Liver (tissue), 9 donors: ENCODE data around the gene HRG. TPM values are rescaled to one million over a fixed set of nuclear protein-coding genes. Genes with fewer than 3 reads are reported as not detected.
"Not testable (repeated sequence)": the region's sequence is repeated elsewhere in the genome, so short reads cannot be mapped to it uniquely, and the experiment has no call there.

Experiments
- DNase-seq: peaks from one replicate; pipeline ENCODE4 v3.0.0-alpha.2; 2017; ENCODE audit warnings: low spot score
- H3K27ac ChIP-seq, 2 donors: one replicate each; pipeline ENCODE4 v1.7.0; 2013; ENCODE audit warnings: inconsistent platforms in 2 of 2, low read length in 2 of 2, control low read depth in 1 of 2, low read depth in 1 of 2, mild to moderate bottlenecking in 1 of 2
- H3K27me3 ChIP-seq, 4 donors: one replicate each; pipeline versions ENCODE4 v1.6.1 to v1.7.0; 2013; ENCODE audit warnings: low read length in 3 of 4, inconsistent platforms in 1 of 4, mild to moderate bottlenecking in 1 of 4, moderate library complexity in 1 of 4; ENCODE audit not compliant: control insufficient read depth in 4 of 4, insufficient read depth in 4 of 4
- H3K36me3 ChIP-seq, 4 donors: one replicate each; pipeline versions ENCODE4 v1.6.1 to v1.7.0; 2013; ENCODE audit warnings: low read length in 3 of 4, mild to moderate bottlenecking in 3 of 4, low read depth in 1 of 4, moderate library complexity in 1 of 4; ENCODE audit not compliant: control insufficient read depth in 4 of 4, insufficient read depth in 3 of 4
- H3K4me1 ChIP-seq, 4 donors: one replicate each; pipeline versions ENCODE4 v1.6.1 to v1.7.0; 2013; ENCODE audit warnings: low read length in 3 of 4, mild to moderate bottlenecking in 3 of 4, moderate library complexity in 1 of 4; ENCODE audit not compliant: control insufficient read depth in 4 of 4, insufficient read depth in 4 of 4
- H3K4me3 ChIP-seq, 3 donors: one replicate each; pipeline versions ENCODE4 v1.6.1 to v1.7.0; 2013; ENCODE audit warnings: low read length in 3 of 3, control low read depth in 1 of 3, low read depth in 1 of 3, mild to moderate bottlenecking in 1 of 3
- H3K9ac ChIP-seq, 2 donors: one replicate each; pipeline ENCODE4 v1.7.0; 2013; ENCODE audit warnings: low read length in 2 of 2, mild to moderate bottlenecking in 2 of 2, moderate library complexity in 2 of 2, control low read depth in 1 of 2, low read depth in 1 of 2
- H3K9me3 ChIP-seq, 4 donors: one replicate each; pipeline versions ENCODE4 v1.6.1 to v1.7.0; 2013; ENCODE audit warnings: low read length in 3 of 4; ENCODE audit not compliant: control insufficient read depth in 4 of 4
- EGR1 ChIP-seq, 2 donors: IDR thresholded peaks; 2 replicates each; pipeline ENCODE4 v1.6.1; 2016 to 2018; ENCODE audit warnings: antibody characterized with exemption in 2 of 2, low read depth in 2 of 2
- GABPA ChIP-seq, 2 donors: IDR thresholded peaks in 1 of 2; conservative IDR thresholded peaks in 1 of 2; 2 replicates each; pipeline ENCODE4 v1.6.1; 2016; ENCODE audit warnings: antibody characterized with exemption in 2 of 2, mild to moderate bottlenecking in 1 of 2, moderate library complexity in 1 of 2
- HNF4A ChIP-seq, 2 donors: conservative IDR thresholded peaks; 2 replicates each; pipeline ENCODE4 v1.6.1; 2016; ENCODE audit warnings: antibody characterized with exemption in 2 of 2, mild to moderate bottlenecking in 2 of 2
- HNF4G ChIP-seq: IDR thresholded peaks from 2 replicates; pipeline ENCODE4 v1.6.1; 2016; ENCODE audit warnings: antibody characterized with exemption
- MAX ChIP-seq: IDR thresholded peaks from 2 replicates; pipeline ENCODE4 v1.6.1; 2016; ENCODE audit warnings: antibody characterized with exemption
- REST ChIP-seq: IDR thresholded peaks from 2 replicates; pipeline ENCODE4 v1.6.1; 2016; ENCODE audit warnings: antibody characterized with exemption, mild to moderate bottlenecking
- SP1 ChIP-seq: IDR thresholded peaks from 2 replicates; pipeline ENCODE4 v1.6.1; 2018; ENCODE audit warnings: antibody characterized with exemption, mild to moderate bottlenecking
- TAF1 ChIP-seq: conservative IDR thresholded peaks from 2 replicates; pipeline ENCODE4 v1.6.1; 2016; ENCODE audit warnings: antibody characterized with exemption, mild to moderate bottlenecking
- YY1 ChIP-seq: IDR thresholded peaks from 2 replicates; pipeline ENCODE4 v1.6.1; 2016; ENCODE audit warnings: antibody characterized with exemption, mild to moderate bottlenecking
- WGBS: extraction: QIAGEN DNeasy Blood & Tissue Kit; methylation state at CpG from one replicate; pipeline ENCODE4 v1.1.7; 2013; 5-methylcytosine and 5-hydroxymethylcytosine counted together
- polyA plus RNA-seq, 2 donors: library from polyadenylated mRNA; stranded (reverse) in 1 of 2; unstranded in 1 of 2; fragments of 200-250 nt in 1 of 2; fragments of >200 nt in 1 of 2; fragmentation: Nextera tagmentation in 1 of 2; extraction: Ambion mirVana in 1 of 2; gene quantifications; one replicate each; pipeline versions ENCODE4 v1.2.1 to v1.2.3, GENCODE V29; 2013 to 2015
- total RNA-seq, 2 donors: library from RNA; depleted of rRNA; stranded (reverse); fragments of >200 nt; gene quantifications; one replicate each; pipeline ENCODE4 v1.2.3, GENCODE V29; 2014
- TF ChIP-seq, protein P1 (sequence below): fragments of 150-350 bp; IDR thresholded peaks from 2 replicates; pipeline ENCODE4 v1.5.1; 2017; ENCODE audit warnings: improper control_type of control experiment, low read depth, low read length; ENCODE audit not compliant: missing input control
- TF ChIP-seq, protein P2 (sequence below): IDR thresholded peaks from 2 replicates; pipeline ENCODE4 v1.6.1; 2016; ENCODE audit warnings: antibody characterized with exemption
- TF ChIP-seq, protein P3 (sequence below): IDR thresholded peaks from 2 replicates; pipeline ENCODE4 v1.6.1; 2016; ENCODE audit warnings: antibody characterized with exemption
- donor health status: healthy.
- donor health status: healthy.
- donor health status: healthy.
- donor health status: healthy.
- donor health status: healthy.

The HRG gene
- total and polyA plus RNA-seq, 4 donors: 41.8 to 837 (median 227) TPM

DNA sequence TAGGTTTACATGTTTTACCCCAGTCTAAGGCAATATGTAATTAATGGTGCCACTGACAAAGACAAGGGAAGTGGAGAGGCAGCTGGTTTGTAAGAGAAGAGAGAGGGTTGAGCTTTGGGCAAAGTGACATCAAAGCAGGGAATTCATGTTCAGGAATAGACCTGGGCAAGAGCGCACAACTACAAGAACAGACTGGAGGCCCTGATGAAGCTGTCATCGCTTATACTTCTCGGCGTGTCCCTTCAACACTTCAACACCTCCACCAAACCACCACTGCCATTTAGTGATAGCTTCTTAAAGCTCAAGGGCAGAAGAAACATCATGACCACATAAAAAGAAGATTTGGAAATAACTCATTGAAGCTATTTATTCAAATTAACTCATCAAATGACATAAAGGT, 31.7 kb downstream of the HRG start:
- no peak for DNase-seq
- TF ChIP-seq YY1 (no peak), HNF4A (conservative IDR thresholded peaks at IDR 0.05) (no peak), TAF1 (no peak), EGR1 (IDR thresholded peaks at IDR 0.05; ENCODE audit: low read depth in 2 of 2) (no peak), MAX (no peak), SP1 (no peak), REST (no peak), HNF4G (no peak), GABPA (IDR thresholded peaks at IDR 0.05 in 1 of 2, conservative IDR thresholded peaks at IDR 0.05 in 1 of 2) (no peak)
- TF ChIP-seq, protein P1, sequence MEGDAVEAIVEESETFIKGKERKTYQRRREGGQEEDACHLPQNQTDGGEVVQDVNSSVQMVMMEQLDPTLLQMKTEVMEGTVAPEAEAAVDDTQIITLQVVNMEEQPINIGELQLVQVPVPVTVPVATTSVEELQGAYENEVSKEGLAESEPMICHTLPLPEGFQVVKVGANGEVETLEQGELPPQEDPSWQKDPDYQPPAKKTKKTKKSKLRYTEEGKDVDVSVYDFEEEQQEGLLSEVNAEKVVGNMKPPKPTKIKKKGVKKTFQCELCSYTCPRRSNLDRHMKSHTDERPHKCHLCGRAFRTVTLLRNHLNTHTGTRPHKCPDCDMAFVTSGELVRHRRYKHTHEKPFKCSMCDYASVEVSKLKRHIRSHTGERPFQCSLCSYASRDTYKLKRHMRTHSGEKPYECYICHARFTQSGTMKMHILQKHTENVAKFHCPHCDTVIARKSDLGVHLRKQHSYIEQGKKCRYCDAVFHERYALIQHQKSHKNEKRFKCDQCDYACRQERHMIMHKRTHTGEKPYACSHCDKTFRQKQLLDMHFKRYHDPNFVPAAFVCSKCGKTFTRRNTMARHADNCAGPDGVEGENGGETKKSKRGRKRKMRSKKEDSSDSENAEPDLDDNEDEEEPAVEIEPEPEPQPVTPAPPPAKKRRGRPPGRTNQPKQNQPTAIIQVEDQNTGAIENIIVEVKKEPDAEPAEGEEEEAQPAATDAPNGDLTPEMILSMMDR: no peak
- TF ChIP-seq, protein P2, sequence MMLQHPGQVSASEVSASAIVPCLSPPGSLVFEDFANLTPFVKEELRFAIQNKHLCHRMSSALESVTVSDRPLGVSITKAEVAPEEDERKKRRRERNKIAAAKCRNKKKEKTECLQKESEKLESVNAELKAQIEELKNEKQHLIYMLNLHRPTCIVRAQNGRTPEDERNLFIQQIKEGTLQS: no peak
- 98% methylated on average over 4 of the region's 4 CpGs for WGBS
- H3K4me3 ChIP-seq: no peak overlapping the region
- H3K36me3 ChIP-seq: no peaks in the 10 kb centered on the region
- H3K9me3 ChIP-seq: no peaks in the 10 kb centered on the region
- no peak overlapping the region for H3K27ac ChIP-seq
- H3K4me1 ChIP-seq: no peaks in the 10 kb centered on the region
- H3K27me3 ChIP-seq: no peaks in the 10 kb centered on the region
- no peak overlapping the region for H3K9ac ChIP-seq

GRCh38 chr3:186700267-186700666, 34.5 kb downstream of the HRG start:
- 94% methylated on average over 3 of the region's 3 CpGs for WGBS
- DNase-seq: no peak

GRCh38 chr3:186702451-186702850, 36.6 kb downstream of the HRG start:
- not testable (repeated sequence) for DNase-seq, H3K9ac ChIP-seq, H3K9me3 ChIP-seq, H3K27me3 ChIP-seq, H3K4me1 ChIP-seq, H3K4me3 ChIP-seq, H3K36me3 ChIP-seq, H3K27ac ChIP-seq

More at GRCh38 chr3:186700267-186700666, 34.5 kb downstream of the HRG start:
- H3K4me3 ChIP-seq: no peak overlapping the region
- H3K4me1 ChIP-seq: no peaks in the 10 kb centered on the region
- H3K27me3 ChIP-seq: no peaks in the 10 kb centered on the region
- H3K36me3 ChIP-seq: no peaks in the 10 kb centered on the region
- no peak for TF ChIP-seq HNF4A (conservative IDR thresholded peaks at IDR 0.05)
- TF ChIP-seq, protein P2: no peak
- no peak for TF ChIP-seq MAX
- TF ChIP-seq, protein P3, sequence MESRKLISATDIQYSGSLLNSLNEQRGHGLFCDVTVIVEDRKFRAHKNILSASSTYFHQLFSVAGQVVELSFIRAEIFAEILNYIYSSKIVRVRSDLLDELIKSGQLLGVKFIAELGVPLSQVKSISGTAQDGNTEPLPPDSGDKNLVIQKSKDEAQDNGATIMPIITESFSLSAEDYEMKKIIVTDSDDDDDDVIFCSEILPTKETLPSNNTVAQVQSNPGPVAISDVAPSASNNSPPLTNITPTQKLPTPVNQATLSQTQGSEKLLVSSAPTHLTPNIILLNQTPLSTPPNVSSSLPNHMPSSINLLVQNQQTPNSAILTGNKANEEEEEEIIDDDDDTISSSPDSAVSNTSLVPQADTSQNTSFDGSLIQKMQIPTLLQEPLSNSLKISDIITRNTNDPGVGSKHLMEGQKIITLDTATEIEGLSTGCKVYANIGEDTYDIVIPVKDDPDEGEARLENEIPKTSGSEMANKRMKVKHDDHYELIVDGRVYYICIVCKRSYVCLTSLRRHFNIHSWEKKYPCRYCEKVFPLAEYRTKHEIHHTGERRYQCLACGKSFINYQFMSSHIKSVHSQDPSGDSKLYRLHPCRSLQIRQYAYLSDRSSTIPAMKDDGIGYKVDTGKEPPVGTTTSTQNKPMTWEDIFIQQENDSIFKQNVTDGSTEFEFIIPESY: no peak
- H3K9ac ChIP-seq: no peak overlapping the region
- H3K27ac ChIP-seq: no peak overlapping the region
- H3K9me3 ChIP-seq: no peaks in the 10 kb centered on the region
